Neural progenitor cell (in vitro differentiated cells): Measurements from ENCODE around the gene PHF12. TPM values are rescaled to one million over a fixed set of nuclear protein-coding genes. Genes with fewer than 3 reads are reported as not detected.

Source experiments
- DNase-seq: peaks from one replicate; pipeline ENCODE4 v3.0.0-alpha.2; 2016; ENCODE audit warnings: low spot score
- H2AFZ ChIP-seq: fragments of 200-600 bp; sonication (generic); replicated peaks from 2 replicates; pipeline ENCODE4 v1.6.1; 2016; ENCODE audit warnings: antibody characterized with exemption
- H3F3A ChIP-seq: fragments of 200-600 bp; sonication (generic); 2 replicates; pipeline ENCODE4 v1.6.1; 2016; ENCODE audit warnings: antibody characterized with exemption, low read depth
- H3K27ac ChIP-seq: fragments of 200-600 bp; sonication (generic); 2 replicates; pipeline ENCODE4 v1.5.1; 2016; ENCODE audit warnings: mild to moderate bottlenecking
- H3K27me3 ChIP-seq: fragments of 200-600 bp; sonication (generic); 2 replicates; pipeline ENCODE4 v1.6.1; 2016; ENCODE audit warnings: mild to moderate bottlenecking, moderate library complexity
- H3K36me3 ChIP-seq: fragments of 200-600 bp; sonication (generic); 2 replicates; pipeline ENCODE4 v1.5.1; 2016
- H3K4me1 ChIP-seq: fragments of 200-600 bp; sonication (generic); 2 replicates; pipeline ENCODE4 v1.6.1; 2016; ENCODE audit warnings: mixed run types
- H3K4me2 ChIP-seq: fragments of 200-600 bp; sonication (generic); 2 replicates; pipeline ENCODE4 v1.6.1; 2016
- H3K4me3 ChIP-seq: fragments of 200-600 bp; sonication (generic); 2 replicates; pipeline ENCODE4 v1.5.1; 2016
- H3K79me2 ChIP-seq: fragments of 200-600 bp; sonication (generic); 2 replicates; pipeline ENCODE4 v1.6.1; 2016; ENCODE audit warnings: low read depth
- H3K9ac ChIP-seq: fragments of 200-600 bp; sonication (generic); 2 replicates; pipeline ENCODE4 v1.6.1; 2016
- H3K9me3 ChIP-seq: fragments of 200-600 bp; sonication (generic); 2 replicates; pipeline ENCODE4 v1.5.1; 2016; ENCODE audit warnings: low read depth
- H4K20me1 ChIP-seq: fragments of 200-600 bp; sonication (generic); 2 replicates; pipeline ENCODE4 v1.6.1; 2016; ENCODE audit warnings: low read depth
- H3K27ac Mint-ChIP-seq: 3 replicates; pipeline ENCODE4 v1.8.0; 2021; ENCODE audit warnings: mixed read lengths
- H3K27me3 Mint-ChIP-seq: 2 replicates; pipeline ENCODE4 v1.8.0; 2022; ENCODE audit warnings: low read depth, mild to moderate bottlenecking, inconsistent platforms, moderate library complexity, mixed read lengths; ENCODE audit not compliant: insufficient read depth
- H3K36me3 Mint-ChIP-seq: 3 replicates; pipeline ENCODE4 v1.8.0; 2021; ENCODE audit warnings: mixed read lengths
- H3K4me1 Mint-ChIP-seq: 3 replicates; pipeline ENCODE4 v1.8.0; 2021; ENCODE audit warnings: mixed read lengths
- H3K4me3 Mint-ChIP-seq: 3 replicates; pipeline ENCODE4 v1.8.0; 2021; ENCODE audit warnings: mild to moderate bottlenecking, moderate library complexity, mixed read lengths
- H3K9me3 Mint-ChIP-seq: 3 replicates; pipeline ENCODE4 v1.8.0; 2020; ENCODE audit warnings: mixed read lengths
- CTCF ChIP-seq: fragments of 200-600 bp; sonication (generic); IDR thresholded peaks from 2 replicates; pipeline ENCODE4 v1.5.1; 2017; ENCODE audit warnings: antibody characterized with exemption, mild to moderate bottlenecking
- EZH2 ChIP-seq: fragments of 200-600 bp; sonication (generic); IDR thresholded peaks from 2 replicates; pipeline ENCODE4 v1.6.1; 2017; ENCODE audit warnings: antibody characterized with exemption, mild to moderate bottlenecking, moderate library complexity
- EZH2phosphoT487 ChIP-seq: fragments of 200-600 bp; sonication (generic); IDR thresholded peaks from 2 replicates; pipeline ENCODE4 v1.6.1; 2017; ENCODE audit warnings: antibody characterized with exemption
- total RNA-seq: library from RNA; depleted of rRNA; stranded (reverse); fragments of >200 nt; gene quantifications from 2 replicates; pipeline ENCODE4 v1.2.3, GENCODE V29; 2015; ENCODE audit warnings: low replicate concordance

Gene PHF12
- total RNA-seq, 1 donor from 2014 or later = 49.1 TPM

GRCh38 chr17:28912281-28912937 is 38.9 kb downstream of the PHF12 start:
- peaks cover 16% of the 10 kb centered on the region for H3K79me2 ChIP-seq
- H4K20me1 ChIP-seq = peaks cover 36% of the 10 kb centered on the region
- Mint-ChIP-seq H3K27ac (no peak overlapping the region), H3K27me3 (peaks cover 7% of the 10 kb centered on the region), H3K9me3 (no peaks in the 10 kb centered on the region), H3K4me3 (no peak overlapping the region), H3K36me3 (peaks cover 49% of the 10 kb centered on the region), H3K4me1 (no peaks in the 10 kb centered on the region)
- H3K27me3 ChIP-seq = no peaks in the 10 kb centered on the region
- TF ChIP-seq EZH2phosphoT487 (no peak), CTCF (peak; percentile 32)
- no peak overlapping the region for H2AFZ ChIP-seq
- no peak overlapping the region for H3K4me3 ChIP-seq
- H3K27ac ChIP-seq = no peak overlapping the region
- peaks cover 19% of the 10 kb centered on the region for H3K36me3 ChIP-seq
- H3K9ac ChIP-seq = no peak overlapping the region
- H3K4me1 ChIP-seq = no peaks in the 10 kb centered on the region
- DNase-seq = no peak
- no peaks in the 10 kb centered on the region for H3K9me3 ChIP-seq
- no peak overlapping the region for H3K4me2 ChIP-seq
- peaks cover 27% of the 10 kb centered on the region for H3F3A ChIP-seq

GRCh38 chr17:28911411-28912045 is 39.8 kb downstream of the PHF12 start:
- peaks cover 11% of the 10 kb centered on the region for H3K27me3 Mint-ChIP-seq

GRCh38 chr17:28910534-28910933 is 40.8 kb downstream of the PHF12 start:
- H3K4me3 Mint-ChIP-seq = no peak overlapping the region
- Histone ChIP-seq H3K36me3 (peaks cover 16% of the 10 kb centered on the region), H2AFZ (no peak overlapping the region), H3K9me3 (no peaks in the 10 kb centered on the region), H3K79me2 (peaks cover 10% of the 10 kb centered on the region), H3K4me3 (no peak overlapping the region), H3K9ac (no peak overlapping the region), H3K27me3 (no peaks in the 10 kb centered on the region), H3K4me1 (no peaks in the 10 kb centered on the region), H3K27ac (no peak overlapping the region), H3F3A (peaks cover 26% of the 10 kb centered on the region), H4K20me1 (peaks cover 21% of the 10 kb centered on the region), H3K4me2 (no peak overlapping the region)
- no peak overlapping the region for H3K27ac Mint-ChIP-seq
- H3K36me3 Mint-ChIP-seq = peaks cover 49% of the 10 kb centered on the region
- no peak for DNase-seq
- no peak for TF ChIP-seq EZH2phosphoT487
- TF ChIP-seq EZH2 = no peak
- TF ChIP-seq CTCF = no peak
- H3K9me3 Mint-ChIP-seq = no peaks in the 10 kb centered on the region
- H3K4me1 Mint-ChIP-seq = no peaks in the 10 kb centered on the region
- H3K27me3 Mint-ChIP-seq = peaks cover 13% of the 10 kb centered on the region

More at GRCh38 chr17:28911411-28912045, 39.8 kb downstream of the PHF12 start:
- Histone ChIP-seq H3K79me2 (peaks cover 16% of the 10 kb centered on the region), H3F3A (peaks cover 24% of the 10 kb centered on the region), H4K20me1 (peaks cover 30% of the 10 kb centered on the region), H3K36me3 (peaks cover 19% of the 10 kb centered on the region), H3K27ac (no peak overlapping the region), H3K27me3 (no peaks in the 10 kb centered on the region), H3K9me3 (no peaks in the 10 kb centered on the region), H3K4me3 (no peak overlapping the region), H3K4me2 (no peak overlapping the region), H3K9ac (no peak overlapping the region), H3K4me1 (no peaks in the 10 kb centered on the region), H2AFZ (no peak overlapping the region)
- TF ChIP-seq EZH2 (no peak), CTCF (no peak), EZH2phosphoT487 (no peak)
- H3K9me3 Mint-ChIP-seq = no peaks in the 10 kb centered on the region
- no peak for DNase-seq
- no peaks in the 10 kb centered on the region for H3K4me1 Mint-ChIP-seq
- H3K4me3 Mint-ChIP-seq = no peak overlapping the region
- H3K36me3 Mint-ChIP-seq = peaks cover 50% of the 10 kb centered on the region
- no peak overlapping the region for H3K27ac Mint-ChIP-seq
